Motor neuron (in vitro differentiated cells): ENCODE results near the gene TAF4B. TPM values are rescaled to one million over a fixed set of nuclear protein-coding genes. Genes with fewer than 3 reads are reported as not detected.
A peak's percentile ranks its signal among the peaks of the same experiment; 100 is the strongest.
"Not testable (repeated sequence)": the region's sequence is repeated elsewhere in the genome, so short reads cannot be mapped to it uniquely, and the experiment has no call there.

Source experiments
- ATAC-seq, 8 experiments: fragments of 200-7000 bp; cut with Tn5 transposase; replicated peaks in 6 of 8; 2 replicates each; pipeline ENCODE4 v1.8.0; 2021; ENCODE audit warnings: mild to moderate bottlenecking in 8 of 8, moderate library complexity in 8 of 8
- H3K27ac ChIP-seq, 2 donors: fragments of 250-450 bp; sonication (Bioruptor Pico); 2 replicates each; pipeline ENCODE4 v1.9.0; 2021; ENCODE audit warnings: antibody characterized with exemption in 2 of 2, mild to moderate bottlenecking in 2 of 2, moderate library complexity in 1 of 2
- H3K4me1 ChIP-seq, 2 donors: fragments of 250-450 bp; sonication (Bioruptor Pico); replicated peaks in 1 of 2; 2 replicates each; pipeline ENCODE4 v1.6.1; 2021; ENCODE audit warnings: antibody characterized with exemption in 2 of 2, mild to moderate bottlenecking in 2 of 2, moderate library complexity in 1 of 2
- H3K4me3 ChIP-seq, 5 donors: fragments of 250-450 bp; sonication (Bioruptor Pico); 2 replicates each; pipeline ENCODE4 v1.9.0; 2021; ENCODE audit warnings: antibody characterized with exemption in 5 of 5, mild to moderate bottlenecking in 5 of 5, moderate library complexity in 4 of 5
- WGBS, 10 experiments: fragments of 450-650 bp; shearing (Covaris generic); methylation state at CpG; one replicate each; pipeline ENCODE4 v1.0.0; 2022; 5-methylcytosine and 5-hydroxymethylcytosine counted together
- in situ Hi-C, 9 experiments: fragments of 400-800 bp; cut with MboI; loops; one replicate each; pipeline ENCODE4 v1.15.0; 2021; ENCODE audit warnings: low sequenced_read_pairs in 9 of 9, low pct_unique_long_range_greater_than_20kb in 2 of 9; ENCODE audit not compliant: unreplicated experiment in 9 of 9
- total RNA-seq, 8 experiments: library from RNA; unstranded; fragments of 300-600 nt; gene quantifications; 2 replicates each; pipeline versions ENCODE4 v1.2.3 to v1.2.4, GENCODE V29; 2022

The TAF4B gene
- total RNA-seq, 8 experiments from 2014 or later = 2.0 to 12.3 (median 3.3) TPM

DNA sequence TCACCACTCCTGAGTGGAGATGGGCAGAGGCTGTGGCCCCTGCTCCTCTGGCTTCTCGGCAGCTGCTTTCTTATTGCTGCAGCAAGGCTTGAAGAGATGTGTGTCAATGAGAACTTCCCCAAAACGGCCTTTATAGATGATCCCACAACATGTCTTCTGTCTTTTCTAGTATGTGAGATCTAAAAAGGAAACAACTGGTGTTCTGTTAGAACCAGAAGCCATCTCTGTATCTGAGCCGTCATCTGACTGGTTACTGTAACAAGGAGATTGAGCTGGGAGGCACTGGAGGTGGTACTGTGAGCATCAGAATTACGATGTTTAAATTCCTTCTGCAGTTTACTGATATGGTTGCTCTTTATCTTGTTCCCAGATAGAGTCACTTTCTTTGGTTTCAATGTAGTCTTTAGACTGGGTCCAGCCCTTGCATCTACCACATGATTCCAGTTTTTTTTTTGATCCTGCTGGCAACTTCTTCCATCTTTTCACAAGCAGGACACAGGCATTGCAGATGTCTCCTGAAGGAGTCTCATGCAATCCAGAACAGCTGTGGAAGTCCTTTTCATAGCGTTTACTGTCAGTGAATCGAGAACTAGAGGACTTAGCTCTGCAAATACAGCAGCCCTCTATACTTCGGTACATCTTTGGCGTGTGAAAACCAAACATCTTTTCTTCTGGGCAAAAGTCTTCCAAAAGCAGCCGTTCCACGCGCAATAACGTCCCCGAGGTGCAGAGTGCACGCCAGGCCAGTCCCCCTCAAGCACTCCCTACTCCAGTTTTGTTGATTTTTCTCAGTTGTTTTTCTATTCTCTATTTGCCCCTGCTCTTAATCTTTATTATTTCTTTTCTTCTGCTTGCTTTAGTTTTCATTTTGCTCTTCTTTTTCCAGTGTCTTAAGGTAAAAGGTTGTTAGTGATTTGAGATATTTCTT is 29.7 kb downstream of the TAF4B start:
- no peak overlapping the region for H3K4me3 ChIP-seq
- no peak overlapping the region for H3K27ac ChIP-seq
- WGBS, 10 experiments = 12 to 96% (median 82%) methylated on average over 2 to 12 of the region's 14 CpGs
- no peaks in the 10 kb centered on the region for H3K4me1 ChIP-seq
- in situ Hi-C loops = no loop called here
- ATAC-seq = peak in 3 of 8 experiments; percentile 53 to 81 (median 65)

GRCh38 chr18:26258711-26259110 is 32.5 kb downstream of the TAF4B start:
- ATAC-seq = no peak
- no peak overlapping the region for H3K4me3 ChIP-seq
- WGBS, 10 experiments = 57 to 100% (median 99%) methylated on average over 2 to 3 of the region's 3 CpGs
- H3K27ac ChIP-seq = no peak overlapping the region
- in situ Hi-C loops = no loop called here
- no peaks in the 10 kb centered on the region for H3K4me1 ChIP-seq

GRCh38 chr18:26259416-26259815 is 33.2 kb downstream of the TAF4B start:
- WGBS, 10 experiments = no CpG with 5 or more reads among the region's 4 CpGs
- H3K27ac ChIP-seq, H3K4me3 ChIP-seq, ATAC-seq, in situ Hi-C loops, H3K4me1 ChIP-seq: not testable (repeated sequence)

GRCh38 chr18:26262156-26262555 is 35.9 kb downstream of the TAF4B start:
- ATAC-seq = no peak
- in situ Hi-C loops = no loop called here
- H3K4me1 ChIP-seq = no peaks in the 10 kb centered on the region
- H3K27ac ChIP-seq = no peak overlapping the region
- 86 to 100% (median 96%) methylated on average over 1 to 4 of the region's 4 CpGs; no CpG with 5 or more reads in 3 of the 10 experiments for WGBS, 10 experiments
- H3K4me3 ChIP-seq = no peak overlapping the region

GRCh38 chr18:26267357-26267930 is 41.2 kb downstream of the TAF4B start:
- Histone ChIP-seq H3K4me3 (no peak overlapping the region), H3K4me1 (no peaks in the 10 kb centered on the region), H3K27ac (no peak overlapping the region)
- in situ Hi-C loops = no loop called here
- whole genome bisulfite sequencing, 10 experiments = 83 to 100% (median 96%) methylated on average over 2 to 4 of the region's 4 CpGs; no CpG with 5 or more reads in 1 of the 10 experiments
- ATAC-seq = no peak

DNA sequence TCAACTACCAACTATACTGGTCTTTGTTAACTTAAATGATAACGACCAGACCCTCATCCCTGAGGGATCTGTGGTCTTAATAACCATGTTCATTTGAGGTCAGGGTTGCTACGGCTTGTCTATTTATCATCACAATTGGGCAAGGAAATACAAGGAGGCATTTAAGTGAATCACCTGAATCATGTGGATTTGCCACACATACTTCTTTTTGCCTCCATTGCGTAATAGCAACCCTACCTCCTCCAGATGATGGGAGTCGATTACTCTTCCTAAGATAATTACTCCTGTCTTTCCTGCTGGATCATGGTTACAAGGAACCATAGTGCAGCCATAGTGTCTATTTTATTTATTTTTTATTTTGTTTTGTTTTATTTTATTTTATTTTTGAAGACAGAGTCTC is 42.2 kb downstream of the TAF4B start:
- in situ Hi-C loops = no loop called here
- H3K4me1 ChIP-seq = no peaks in the 10 kb centered on the region
- no peak for ATAC-seq
- no peak overlapping the region for H3K27ac ChIP-seq
- no peak overlapping the region for H3K4me3 ChIP-seq
- 72 to 100% (median 93%) methylated on average over 1 to 4 of the region's 4 CpGs; no CpG with 5 or more reads in 1 of the 10 experiments for WGBS, 10 experiments

- Histone ChIP-seq H3K4me1 (no peaks in the 10 kb centered on the region), H3K27ac (no peak overlapping the region), H3K4me3 (no peak overlapping the region)
- in situ Hi-C loops = no loop called here
- WGBS, 10 experiments = 81 to 100% (median 93%) methylated on average over 1 to 13 of the region's 14 CpGs; no CpG with 5 or more reads in 1 of the 10 experiments
- ATAC-seq = no peak
Measured at GRCh38 chr18:26271917-26272549, 45.8 kb downstream of the TAF4B start.

DNA sequence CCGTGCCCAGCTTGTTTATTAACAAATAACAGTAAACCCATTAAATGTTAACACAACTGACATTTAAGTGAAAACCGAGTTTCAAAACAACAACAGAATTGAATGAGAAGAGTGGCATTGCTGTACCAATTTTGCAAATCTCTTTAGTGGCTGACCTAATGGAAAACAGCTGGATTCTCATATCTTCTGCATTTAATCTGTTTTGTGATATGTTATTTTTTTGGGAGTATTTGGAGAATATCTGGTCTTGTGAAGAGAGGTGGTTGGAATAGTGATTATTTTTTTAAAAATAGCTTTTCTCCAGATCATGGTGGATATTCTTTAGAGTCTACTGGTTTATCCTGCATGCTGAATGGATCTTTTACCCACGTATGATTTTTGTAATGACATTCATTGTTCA is 51.1 kb downstream of the TAF4B start:
- H3K4me1 ChIP-seq = no peaks in the 10 kb centered on the region
- no peak overlapping the region for H3K27ac ChIP-seq
- in situ Hi-C loops = no loop called here
- no peak for ATAC-seq
- no peak overlapping the region for H3K4me3 ChIP-seq
- 50 to 92% (median 72%) methylated on average over 1 to 3 of the region's 3 CpGs; no CpG with 5 or more reads in 2 of the 10 experiments for WGBS, 10 experiments

DNA sequence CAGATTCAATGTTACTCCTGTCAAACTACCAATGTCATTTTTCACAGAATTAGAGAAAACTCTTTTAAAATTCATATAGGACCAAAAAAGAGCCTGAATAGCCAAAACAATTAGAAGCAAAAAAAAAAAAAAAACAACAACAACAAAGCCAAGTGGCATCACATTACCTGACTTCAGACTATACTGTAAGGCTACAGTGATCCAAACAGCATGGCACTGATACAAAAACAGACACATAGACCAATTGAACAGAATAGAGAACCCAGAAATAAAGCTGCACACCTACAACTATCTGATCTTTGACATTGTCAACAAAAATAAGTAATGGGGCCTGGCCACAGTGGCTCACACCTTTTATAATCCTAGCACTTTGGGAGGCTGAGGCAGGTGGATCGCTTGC is 53.2 kb downstream of the TAF4B start:
- no peaks in the 10 kb centered on the region for H3K4me1 ChIP-seq
- in situ Hi-C loops = no loop called here
- ATAC-seq = no peak
- H3K4me3 ChIP-seq = no peak overlapping the region
- H3K27ac ChIP-seq = no peak overlapping the region
- 75 to 100% (median 100%) methylated on average over 1 of the region's 1 CpG; no CpG with 5 or more reads in 6 of the 10 experiments for WGBS, 10 experiments

GRCh38 chr18:26286008-26286407 is 59.8 kb downstream of the TAF4B start:
- H3K4me3 ChIP-seq = no peak overlapping the region
- WGBS, 10 experiments = 57 to 100% (median 83%) methylated on average over 1 of the region's 1 CpG; no CpG with 5 or more reads in 5 of the 10 experiments
- in situ Hi-C loops = no loop called here
- H3K27ac ChIP-seq = no peak overlapping the region
- H3K4me1 ChIP-seq = no peaks in the 10 kb centered on the region
- ATAC-seq = no peak

DNA sequence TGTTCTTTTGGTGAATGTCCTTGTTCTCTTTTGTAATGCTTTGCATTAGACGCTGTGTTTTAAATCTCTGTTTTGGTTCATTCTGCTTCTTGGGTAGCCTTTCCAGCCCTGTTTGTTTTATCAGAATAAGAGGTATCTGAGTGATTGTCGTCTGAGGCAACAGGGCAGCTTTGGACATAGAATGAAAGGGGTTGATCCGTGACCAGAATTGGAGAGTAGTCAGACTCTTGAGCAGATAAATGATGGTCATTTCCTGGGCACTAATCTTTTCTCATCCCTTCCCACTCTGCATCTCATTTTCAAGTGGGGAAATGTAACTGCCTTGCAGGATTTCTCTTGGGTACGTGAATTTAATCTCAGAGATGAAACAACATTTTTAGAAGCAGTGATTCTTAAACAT is 61.4 kb downstream of the TAF4B start:
- H3K4me3 ChIP-seq = no peak overlapping the region
- WGBS, 10 experiments = 78 to 100% (median 90%) methylated on average over 1 to 4 of the region's 4 CpGs; no CpG with 5 or more reads in 1 of the 10 experiments
- ATAC-seq = peak in 2 of 8 experiments; percentile 22 to 67
- in situ Hi-C loops = no loop called here
- H3K4me1 ChIP-seq = no peaks in the 10 kb centered on the region
- no peak overlapping the region for H3K27ac ChIP-seq

DNA sequence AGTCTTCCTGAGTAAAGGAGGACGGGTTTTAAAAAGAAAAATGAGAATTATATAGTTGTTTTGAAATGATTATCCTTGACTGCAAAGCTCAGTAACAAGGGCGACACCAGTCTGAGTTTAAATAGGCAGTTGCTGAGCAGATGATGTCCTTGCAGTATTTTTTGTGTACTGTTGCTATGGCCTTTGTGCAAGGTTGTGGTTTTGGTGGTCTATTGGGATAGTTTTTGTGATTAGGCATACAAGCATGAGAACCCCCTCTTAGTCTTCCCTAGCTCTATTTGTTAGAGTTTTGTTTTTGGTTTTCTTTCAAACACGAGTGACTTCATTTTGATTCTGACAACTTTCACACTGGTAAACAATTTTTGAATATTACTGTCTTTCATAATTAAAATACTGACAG is 64.1 kb downstream of the TAF4B start:
- H3K27ac ChIP-seq = no peak overlapping the region
- peak in 1 of 8 experiments; percentile 38 for ATAC-seq
- in situ Hi-C loops = no loop called here

DNA sequence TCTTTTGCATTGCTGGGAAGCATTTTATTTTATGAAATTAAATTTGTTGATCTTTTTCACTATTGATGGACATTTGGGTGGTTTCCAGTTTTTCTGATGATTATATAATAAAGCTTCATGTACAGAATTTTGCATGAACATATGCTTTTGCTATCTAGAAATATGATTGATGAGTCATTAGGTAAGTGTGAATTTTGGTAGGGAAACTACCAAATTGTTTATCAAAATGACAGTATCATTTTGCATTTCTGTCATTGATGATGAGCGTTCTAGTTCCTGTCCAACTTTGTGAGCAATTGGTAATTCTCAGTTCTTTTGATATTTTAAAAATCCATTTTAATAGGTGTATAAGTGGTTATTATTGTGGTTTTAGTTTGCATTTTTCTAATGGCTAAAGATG is 67.7 kb downstream of the TAF4B start:
- ATAC-seq = no peak
- in situ Hi-C loops = no loop called here
- WGBS, 10 experiments = 80 to 100% (median 100%) methylated on average over 1 of the region's 1 CpG; no CpG with 5 or more reads in 3 of the 10 experiments
- no peak overlapping the region for H3K27ac ChIP-seq
- H3K4me1 ChIP-seq = peaks cover 0 to 7% of the 10 kb centered on the region in 2 donors
- no peak overlapping the region for H3K4me3 ChIP-seq

More for the DNA sequence above, 64.1 kb downstream of the TAF4B start:
- WGBS, 10 experiments = 29 to 100% (median 80%) methylated on average over 1 to 3 of the region's 3 CpGs; no CpG with 5 or more reads in 2 of the 10 experiments
- no peaks in the 10 kb centered on the region for H3K4me1 ChIP-seq
- H3K4me3 ChIP-seq = no peak overlapping the region
